ENCODE results near the gene RAB23. TPM values are rescaled to one million over a fixed set of nuclear protein-coding genes. Genes with fewer than 3 reads are reported as not detected.

The RAB23 gene
- total and polyA plus RNA-seq, 2 donors (not counting 3 experiments of a cell fraction or from before 2014, with no cell fraction given): 3.4 to 9.4 TPM

DNA sequence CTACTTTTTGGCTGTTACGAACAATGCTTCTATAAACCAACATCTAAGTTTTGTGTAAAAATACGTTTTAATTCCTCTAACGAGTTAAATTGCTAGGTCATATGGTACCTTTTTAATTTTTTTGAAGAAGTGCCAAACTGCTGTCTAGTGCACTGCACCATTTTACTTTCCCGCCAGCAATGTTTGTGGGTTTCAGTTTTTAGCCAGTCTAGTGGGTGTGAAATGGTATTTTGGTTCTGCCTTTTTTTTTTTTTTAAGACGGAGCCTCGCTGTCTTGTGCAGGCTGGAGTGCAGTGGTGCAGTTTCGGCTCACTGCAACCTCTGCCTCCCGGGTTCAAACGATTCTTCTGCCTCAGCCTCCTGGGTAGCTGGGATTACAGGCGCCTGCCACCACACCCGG is 84.1 kb downstream of the RAB23 start:
- intact Hi-C loops (cut with micrococcal nuclease): no loop called here
- Histone ChIP-seq H3K4me1 (ENCODE audit: control insufficient read depth, extremely low read depth, insufficient read depth, low read length) (no peaks in the 10 kb centered on the region), H3K79me2 (ENCODE audit: control insufficient read depth, insufficient read depth, low read length) (no peaks in the 10 kb centered on the region), H3K27ac (ENCODE audit: insufficient read depth, low read depth, low read length) (no peak overlapping the region), H3K27me3 (ENCODE audit: control insufficient read depth in 2 of 2, insufficient read depth in 2 of 2, low read length in 2 of 2) (no peaks in the 10 kb centered on the region), H3K4me3 (replicated peaks in 1 of 3; ENCODE audit: insufficient read depth in 1 of 3, low read depth in 1 of 3, low read length in 3 of 3) (no peak overlapping the region), H3K36me3 (ENCODE audit: control insufficient read depth in 2 of 2, extremely low read depth in 1 of 2, insufficient read depth in 2 of 2, low read length in 2 of 2) (peaks cover 3 to 9% of the 10 kb centered on the region in 2 experiments), H3K9me3 (replicated peaks; ENCODE audit: control insufficient read depth, insufficient read depth, low read length) (no peaks in the 10 kb centered on the region), H3K4me2 (ENCODE audit: insufficient read depth, low read length) (no peak overlapping the region), H3K9ac (replicated peaks; ENCODE audit: extremely low read depth, insufficient read depth, low read length) (no peak overlapping the region), H3K9me1 (replicated peaks; ENCODE audit: control insufficient read depth, extremely low read depth, insufficient read depth, low read length) (no peaks in the 10 kb centered on the region), H4K20me1 (replicated peaks; ENCODE audit: control insufficient read depth, extremely low read depth, insufficient read depth, low read length) (no peaks in the 10 kb centered on the region), H2AFZ (ENCODE audit: low read depth, low read length) (no peak overlapping the region)
- ChIA-PET CTCF (no interaction called here), POLR2A (no interaction called here)
- dilution Hi-C loops (cut with MboI; ENCODE audit: extremely low pct_ligation_motif_present, low sequenced_read_pairs): no loop called here
- DNase-seq (ENCODE audit: low read depth, low spot score) (no peak), FAIRE-seq (no peak)
- no TSS peak for BruUV-seq (replicated peaks)
- TF ChIP-seq, protein P1, sequence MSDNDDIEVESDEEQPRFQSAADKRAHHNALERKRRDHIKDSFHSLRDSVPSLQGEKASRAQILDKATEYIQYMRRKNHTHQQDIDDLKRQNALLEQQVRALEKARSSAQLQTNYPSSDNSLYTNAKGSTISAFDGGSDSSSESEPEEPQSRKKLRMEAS (IDR thresholded peaks at IDR 0.05; ENCODE audit: insufficient read depth, insufficient read length): no peak
- TF ChIP-seq JUN (IDR thresholded peaks at IDR 0.05; ENCODE audit: borderline replicate concordance, insufficient read depth, insufficient read length, low read depth): no peak
- TF ChIP-seq FOS (IDR thresholded peaks at IDR 0.05; ENCODE audit: borderline replicate concordance, insufficient read depth, low read length): no peak
- TF ChIP-seq POLR2AphosphoS5 (IDR thresholded peaks at IDR 0.05; ENCODE audit: insufficient read depth, low read depth, low read length): no peak
- TF ChIP-seq, protein P2, sequence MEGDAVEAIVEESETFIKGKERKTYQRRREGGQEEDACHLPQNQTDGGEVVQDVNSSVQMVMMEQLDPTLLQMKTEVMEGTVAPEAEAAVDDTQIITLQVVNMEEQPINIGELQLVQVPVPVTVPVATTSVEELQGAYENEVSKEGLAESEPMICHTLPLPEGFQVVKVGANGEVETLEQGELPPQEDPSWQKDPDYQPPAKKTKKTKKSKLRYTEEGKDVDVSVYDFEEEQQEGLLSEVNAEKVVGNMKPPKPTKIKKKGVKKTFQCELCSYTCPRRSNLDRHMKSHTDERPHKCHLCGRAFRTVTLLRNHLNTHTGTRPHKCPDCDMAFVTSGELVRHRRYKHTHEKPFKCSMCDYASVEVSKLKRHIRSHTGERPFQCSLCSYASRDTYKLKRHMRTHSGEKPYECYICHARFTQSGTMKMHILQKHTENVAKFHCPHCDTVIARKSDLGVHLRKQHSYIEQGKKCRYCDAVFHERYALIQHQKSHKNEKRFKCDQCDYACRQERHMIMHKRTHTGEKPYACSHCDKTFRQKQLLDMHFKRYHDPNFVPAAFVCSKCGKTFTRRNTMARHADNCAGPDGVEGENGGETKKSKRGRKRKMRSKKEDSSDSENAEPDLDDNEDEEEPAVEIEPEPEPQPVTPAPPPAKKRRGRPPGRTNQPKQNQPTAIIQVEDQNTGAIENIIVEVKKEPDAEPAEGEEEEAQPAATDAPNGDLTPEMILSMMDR (IDR thresholded peaks at IDR 0.05; ENCODE audit: extremely low read depth in 1 of 2, insufficient read depth in 1 of 2, low read depth in 1 of 2, low read length in 2 of 2): no peak
- no peak for TF ChIP-seq GATA2 (IDR thresholded peaks at IDR 0.05; ENCODE audit: insufficient read depth, insufficient read length, low read depth, low read length)
- no peak for TF ChIP-seq POLR2A (IDR thresholded peaks at IDR 0.05; ENCODE audit: low read depth, low read length)
- TF ChIP-seq MYC (IDR thresholded peaks at IDR 0.05; ENCODE audit: low read depth, low read length): no peak
- no peak for TF ChIP-seq EZH2 (IDR thresholded peaks at IDR 0.05; ENCODE audit: borderline replicate concordance, low read depth, low read length, severe bottlenecking)
